GM12878 (cell line): ENCODE measurements around the gene MAP1LC3B. TPM values are rescaled to one million over a fixed set of nuclear protein-coding genes. Genes with fewer than 3 reads are reported as not detected.

Experiments
- ATAC-seq: fragments of 200-7000 bp; cut with Tn5 transposase; 3 replicates; pipeline ENCODE4 v1.9.1; 2020; ENCODE audit warnings: mild to moderate bottlenecking, moderate library complexity
- BruUV-seq: library from RNA; stranded (reverse); fragments of 400-500 nt; replicated peaks from 2 replicates; lab custom pipeline; 2021; lab: Mats Ljungman, UMichigan
- CTCF ChIA-PET: fragments of 300-600 bp; sonication (Branson Sonifier 250); formaldehyde crosslinking; extraction: SDS; loops from one replicate; lab custom pipeline; 2021; ENCODE audit warnings: inconsistent platforms; lab: Yijun Ruan, JAX
- POLR2A ChIA-PET: fragments of 350-600 bp; formaldehyde crosslinking; extraction: SDS; loops from one replicate; lab custom pipeline; 2021; ENCODE audit warnings: inconsistent platforms; lab: Charles Lee
- RAD21 ChIA-PET: fragments of 300-600 bp; sonication (Branson Sonifier 250); formaldehyde crosslinking; loops from one replicate; lab custom pipeline; 2023; ENCODE audit warnings: antibody characterized with exemption; ENCODE audit not compliant: unreplicated experiment; lab: Charles Lee
- SMC1A ChIA-PET: fragments of 300-600 bp; sonication (Branson Sonifier 250); formaldehyde crosslinking; loops from one replicate; lab custom pipeline; 2023; ENCODE audit not compliant: unreplicated experiment, uncharacterized antibody; lab: Charles Lee
- DNase-seq: peaks from one replicate; pipeline ENCODE4 v3.0.0-alpha.2; 2011; ENCODE audit warnings: low read depth, low spot score
- FAIRE-seq: peaks from 3 replicates; lab custom pipeline; 2011; peaks lifted over from hg19 to GRCh38; lab: Jason Lieb, UNC
- H2AFZ ChIP-seq: 2 replicates; pipeline ENCODE4 v1.6.0; 2011; ENCODE audit warnings: low read depth, low read length, control low read depth; ENCODE audit not compliant: control insufficient read depth
- H3K27ac ChIP-seq: 2 replicates; pipeline ENCODE4 v1.5.1; 2011; ENCODE audit warnings: control low read depth; ENCODE audit not compliant: control insufficient read depth, insufficient read depth
- H3K27me3 ChIP-seq, 2 experiments: replicated peaks in 1 of 2; 2 replicates each; pipeline versions ENCODE4 v1.6.0 to v1.6.1; 2011; ENCODE audit warnings: low read length in 1 of 2; ENCODE audit not compliant: control insufficient read depth in 2 of 2, insufficient read depth in 2 of 2
- H3K36me3 ChIP-seq, 2 experiments: 2 replicates each; pipeline ENCODE4 v1.5.1; 2011; ENCODE audit warnings: low read length in 1 of 2; ENCODE audit not compliant: control insufficient read depth in 2 of 2, insufficient read depth in 2 of 2
- H3K4me1 ChIP-seq: 2 replicates; pipeline ENCODE4 v1.6.1; 2011; ENCODE audit warnings: mild to moderate bottlenecking, low read length, moderate library complexity, mixed read lengths; ENCODE audit not compliant: control insufficient read depth, insufficient read depth
- H3K4me2 ChIP-seq: 2 replicates; pipeline ENCODE4 v1.6.0; 2011; ENCODE audit warnings: control low read depth; ENCODE audit not compliant: control insufficient read depth, insufficient read depth
- H3K4me3 ChIP-seq: fragments of 200-600 bp; sonication (generic); 2 replicates; pipeline ENCODE4 v1.5.1; 2016
- H3K79me2 ChIP-seq: 2 replicates; pipeline ENCODE4 v1.6.0; 2011; ENCODE audit warnings: low read length; ENCODE audit not compliant: control insufficient read depth, insufficient read depth
- H3K9ac ChIP-seq: 2 replicates; pipeline ENCODE4 v1.8.0; 2011; ENCODE audit warnings: low read length, control low read depth, mixed read lengths; ENCODE audit not compliant: control insufficient read depth, insufficient read depth
- H3K9me3 ChIP-seq: replicated peaks from 3 replicates; pipeline ENCODE4 v1.5.1; 2011; ENCODE audit warnings: mild to moderate bottlenecking, low read length; ENCODE audit not compliant: control insufficient read depth, insufficient read depth
- H4K20me1 ChIP-seq: 2 replicates; pipeline ENCODE4 v1.6.0; 2011; ENCODE audit not compliant: control insufficient read depth, insufficient read depth
- POLR2A ChIP-seq: IDR thresholded peaks from 2 replicates; pipeline ENCODE4 v1.6.1; 2011; ENCODE audit warnings: low read depth, mild to moderate bottlenecking, low read length
- RAD21 ChIP-seq: IDR thresholded peaks from 2 replicates; pipeline ENCODE4 v1.6.1; 2011; ENCODE audit warnings: mild to moderate bottlenecking, low read depth, low read length, moderate library complexity; ENCODE audit not compliant: insufficient read depth
- RUNX3 ChIP-seq: IDR thresholded peaks from 2 replicates; pipeline ENCODE4 v1.6.1; 2012; ENCODE audit warnings: low read length, inconsistent platforms
- WGBS: methylation state at CpG from one replicate; pipeline ENCODE4 v1.1.6; 2016; ENCODE audit warnings: low lambda C conversion rate; ENCODE audit not compliant: insufficient replicate concordance, insufficient coverage; ENCODE audit errors: missing lambda C conversion rate; 5-methylcytosine and 5-hydroxymethylcytosine counted together
- in situ Hi-C: fragments of 300-500 bp; cut with MboI; formaldehyde crosslinking; loops from 9 replicates; pipeline ENCODE4 v1.14.3; 2018; ENCODE audit warnings: mixed read lengths
- intact Hi-C: fragments of 100-400 bp; cut with micrococcal nuclease; formaldehyde crosslinking; loops from one replicate; pipeline ENCODE4 v1.14.2; 2022; ENCODE audit not compliant: unreplicated experiment
- polyA plus RNA-seq, 11 experiments: library from polyadenylated mRNA; depleted of rRNA in 4 of 11; unstranded in 6 of 11; stranded (reverse) in 5 of 11; fragments of >200 nt; fragmentation: Nextera tagmentation in 4 of 11; fragmentation: Illumina TruSeq in 1 of 11; extraction: Ambion mirVana in 4 of 11; extraction: Trizol in 1 of 11; gene quantifications; 1 replicate in 1 of 11; 2 replicates in 10 of 11; pipeline versions ENCODE4 v1.2.1 to v1.2.3, GENCODE V29; 2011 to 2016; ENCODE audit warnings: inconsistent platforms in 2 of 11, missing spikeins in 2 of 11, low read depth in 1 of 11
- total RNA-seq, 4 experiments: library from RNA; depleted of rRNA in 3 of 4; stranded (reverse); fragments of >200 nt in 3 of 4; fragmentation: Illumina TruSeq in 1 of 4; extraction: Trizol in 1 of 4; gene quantifications; 2 replicates each; pipeline versions ENCODE4 v1.2.1 to v1.2.3, GENCODE V29; 2013 to 2021
- TF ChIP-seq, protein P1 (sequence below): fragments of 450-650 bp; IDR thresholded peaks from 2 replicates; pipeline ENCODE4 v1.6.1; 2017; ENCODE audit warnings: borderline replicate concordance

The MAP1LC3B gene
- total and polyA plus RNA-seq, 10 of the 15 experiments (the other 5 are each of a cell fraction or from before 2014, with no cell fraction given), result 6.1 to 42.8 (median 13.7) TPM

DNA sequence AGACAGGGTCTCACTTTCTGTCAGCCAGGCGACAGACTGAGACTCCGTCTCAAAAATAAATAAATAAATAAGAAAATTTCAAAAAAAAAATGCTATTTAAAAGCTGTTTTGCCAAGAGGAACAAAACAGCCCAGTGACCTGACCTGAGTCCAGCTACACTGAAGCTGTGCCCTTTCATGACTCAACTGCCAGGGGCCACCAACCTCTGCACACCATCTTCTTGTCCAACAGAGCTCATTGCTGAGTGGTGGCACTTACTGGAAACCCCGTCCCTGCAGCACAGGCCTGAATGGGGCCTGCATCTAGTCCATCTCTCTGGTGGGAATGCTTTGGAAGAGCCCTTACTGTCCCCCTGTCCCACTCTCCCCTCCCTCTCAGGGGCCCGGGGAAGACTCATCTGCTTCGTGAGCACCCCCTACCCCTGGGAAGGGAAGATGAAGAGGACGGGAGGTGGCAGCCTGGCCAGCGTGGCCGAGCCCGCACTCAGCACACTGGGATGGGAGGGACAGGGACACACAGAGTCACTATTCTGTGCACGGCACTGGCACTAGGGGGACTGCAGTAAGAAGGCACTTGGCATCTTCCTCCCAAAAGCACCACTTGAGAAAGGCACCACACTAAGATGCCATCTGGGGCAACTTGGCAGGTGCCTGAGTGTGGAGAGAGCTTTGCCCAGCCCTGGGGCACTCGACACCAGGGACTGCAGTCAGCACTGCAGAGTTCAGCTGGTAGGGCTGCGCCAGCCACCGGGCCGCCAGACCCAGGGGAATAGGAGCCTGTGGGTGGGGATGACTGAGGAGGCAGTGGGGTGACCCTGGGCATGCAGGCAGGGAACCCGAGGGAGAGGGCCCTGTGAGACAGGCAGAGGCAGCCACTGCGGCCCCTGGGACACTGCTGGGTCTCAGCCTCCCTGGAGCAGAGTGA lies 22.1 kb upstream of the MAP1LC3B start:
- TF ChIP-seq, protein P1, sequence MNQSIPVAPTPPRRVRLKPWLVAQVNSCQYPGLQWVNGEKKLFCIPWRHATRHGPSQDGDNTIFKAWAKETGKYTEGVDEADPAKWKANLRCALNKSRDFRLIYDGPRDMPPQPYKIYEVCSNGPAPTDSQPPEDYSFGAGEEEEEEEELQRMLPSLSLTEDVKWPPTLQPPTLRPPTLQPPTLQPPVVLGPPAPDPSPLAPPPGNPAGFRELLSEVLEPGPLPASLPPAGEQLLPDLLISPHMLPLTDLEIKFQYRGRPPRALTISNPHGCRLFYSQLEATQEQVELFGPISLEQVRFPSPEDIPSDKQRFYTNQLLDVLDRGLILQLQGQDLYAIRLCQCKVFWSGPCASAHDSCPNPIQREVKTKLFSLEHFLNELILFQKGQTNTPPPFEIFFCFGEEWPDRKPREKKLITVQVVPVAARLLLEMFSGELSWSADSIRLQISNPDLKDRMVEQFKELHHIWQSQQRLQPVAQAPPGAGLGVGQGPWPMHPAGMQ, result no peak
- no peak for TF ChIP-seq RUNX3
- 0 out of 2 replicates have a peak, but pooled peaks have one; percentile 14 for TF ChIP-seq POLR2A
- TF ChIP-seq RAD21, result no peak
- H3K36me3 ChIP-seq, result no peaks in the 10 kb centered on the region; a peak in 2 of 4 replicates
- H3K4me2 ChIP-seq, result no peak overlapping the region
- peaks cover 25% of the 10 kb centered on the region for H3K79me2 ChIP-seq
- no peak overlapping the region for H3K9ac ChIP-seq
- H3K9me3 ChIP-seq, result no peaks in the 10 kb centered on the region
- no peak overlapping the region for H3K4me3 ChIP-seq
- no peak overlapping the region for H2AFZ ChIP-seq
- BruUV-seq, result no TSS peak
- DNase-seq (no peak), FAIRE-seq (no peak), ATAC-seq (no peak)
- intact Hi-C loops, result no loop called here
- 87% methylated on average over 16 of the region's 16 CpGs for whole genome bisulfite sequencing
- H3K4me1 ChIP-seq, result 0 out of 2 replicates have a peak, but pooled peaks cover 3% of the 10 kb centered on the region
- ChIA-PET CTCF (no interaction called here), SMC1A (interaction anchor here (0.9 to 1.5 kb wide), 2 partner anchors 18 to 70 kb away, joined by 3 to 4 read pairs; no protein-coding TSS in a partner anchor), RAD21 (no interaction called here), POLR2A (interaction anchor here (1.0 kb wide), 1 partner anchor 13 kb away, joined by 3 read pairs; the partner anchor contains the start of gene FBXO31)
- no peak overlapping the region for H3K27ac ChIP-seq
- in situ Hi-C loops, result no loop called here
- H4K20me1 ChIP-seq, result no peaks in the 10 kb centered on the region
- H3K27me3 ChIP-seq, result no peaks in the 10 kb centered on the region
